K562 (cell line): ENCODE data around the gene SMCHD1. TPM values are rescaled to one million over a fixed set of nuclear protein-coding genes. Genes with fewer than 3 reads are reported as not detected.

Experiments
- ATAC-seq: fragments of 200-7000 bp; cut with Tn5 transposase; 3 replicates; pipeline ENCODE4 v1.9.1; 2020; ENCODE audit warnings: moderate library complexity
- BruUV-seq: library from RNA; stranded (reverse); fragments of 400-500 nt; replicated peaks from 2 replicates; lab custom pipeline; 2021; lab: Mats Ljungman, UMichigan
- CTCF ChIA-PET: fragments of 300-600 bp; formaldehyde crosslinking; extraction: SDS; loops from one replicate; lab custom pipeline; 2021; ENCODE audit warnings: low intra/inter-chr PET ratio; lab: Yijun Ruan, JAX
- POLR2A ChIA-PET: fragments of 300-600, 350-650 bp; sonication (Branson Sonifier 250); formaldehyde crosslinking; extraction: SDS; loops from one replicate; lab custom pipeline; 2021; ENCODE audit warnings: antibody characterized with exemption, inconsistent platforms; lab: Yijun Ruan, JAX
- DNase-seq, 4 experiments: peaks; one replicate each; pipeline versions ENCODE4 v3.0.0 to v3.0.0-alpha.2; 2011 to 2018; ENCODE audit warnings: low spot score in 3 of 4, mixed read lengths in 3 of 4; ENCODE audit errors: extremely low read depth in 1 of 4
- FAIRE-seq: peaks from 2 replicates; lab custom pipeline; 2011; peaks lifted over from hg19 to GRCh38; lab: Jason Lieb, UNC
- H2AFZ ChIP-seq: 2 replicates; pipeline ENCODE4 v1.6.0; 2011; ENCODE audit warnings: low read depth, low read length, control low read depth, inconsistent platforms
- H3K27ac ChIP-seq: fragments of 200-600 bp; 3 replicates; pipeline ENCODE4 v1.8.0; 2011; ENCODE audit warnings: low read depth, mild to moderate bottlenecking, control low read depth, inconsistent platforms, low read length, moderate library complexity, mixed read lengths; ENCODE audit errors: extremely low read depth
- H3K27me3 ChIP-seq, 2 experiments: fragments of 300-600 bp in 1 of 2; 2 replicates in 1 of 2; 3 replicates in 1 of 2; pipeline versions ENCODE4 v1.6.0 to v1.8.0; 2011; ENCODE audit warnings: inconsistent platforms in 2 of 2, low read length in 2 of 2, mild to moderate bottlenecking in 1 of 2, mixed read lengths in 1 of 2, moderate library complexity in 1 of 2; ENCODE audit not compliant: control insufficient read depth in 2 of 2, insufficient read depth in 2 of 2
- H3K36me3 ChIP-seq: fragments of 300-600 bp; 3 replicates; pipeline ENCODE4 v1.8.0; 2011; ENCODE audit warnings: mild to moderate bottlenecking, low read length, inconsistent platforms; ENCODE audit not compliant: control insufficient read depth, insufficient read depth
- H3K4me1 ChIP-seq, 2 experiments: fragments of 200-600 bp in 1 of 2; replicated peaks in 1 of 2; 2 replicates in 1 of 2; 3 replicates in 1 of 2; pipeline versions ENCODE4 v1.5.1 to v1.8.0; 2011; ENCODE audit warnings: inconsistent platforms in 2 of 2, low read length in 2 of 2, mild to moderate bottlenecking in 1 of 2, mixed read lengths in 1 of 2, moderate library complexity in 1 of 2; ENCODE audit not compliant: control insufficient read depth in 2 of 2, insufficient read depth in 2 of 2
- H3K4me2 ChIP-seq: 2 replicates; pipeline ENCODE4 v1.6.1; 2011; ENCODE audit warnings: low read length, control low read depth, inconsistent platforms, mixed read lengths; ENCODE audit not compliant: insufficient read depth
- H3K4me3 ChIP-seq: fragments of 200-600 bp; sonication (generic), shearing (Covaris generic); 2 replicates; pipeline ENCODE4 v1.5.1; 2016; ENCODE audit warnings: control low read depth, inconsistent platforms
- H3K79me2 ChIP-seq: fragments of 200-600 bp; 3 replicates; pipeline ENCODE4 v1.8.0; 2011; ENCODE audit warnings: low read length, inconsistent platforms; ENCODE audit not compliant: control insufficient read depth, insufficient read depth
- H3K9ac ChIP-seq, 2 experiments: 2 replicates each; pipeline versions ENCODE4 v1.6.0 to v1.6.1; 2011; ENCODE audit warnings: low read depth in 2 of 2, low read length in 2 of 2, control low read depth in 1 of 2, inconsistent platforms in 1 of 2, mild to moderate bottlenecking in 1 of 2, mixed read lengths in 1 of 2; ENCODE audit not compliant: insufficient read depth in 1 of 2
- H3K9me1 ChIP-seq: one replicate; pipeline ENCODE4 v1.6.0; 2011; ENCODE audit warnings: inconsistent platforms, mild to moderate bottlenecking, low read length, moderate library complexity; ENCODE audit not compliant: control insufficient read depth, insufficient read depth
- H3K9me3 ChIP-seq: replicated peaks from 2 replicates; pipeline ENCODE4 v1.5.1; 2011; ENCODE audit warnings: low read depth, low read length, inconsistent platforms; ENCODE audit not compliant: control insufficient read depth, insufficient read depth
- H4K20me1 ChIP-seq: replicated peaks from 2 replicates; pipeline ENCODE4 v1.6.1; 2011; ENCODE audit warnings: low read length, inconsistent platforms, mixed read lengths; ENCODE audit not compliant: control insufficient read depth, insufficient read depth
- FOXA1 ChIP-seq: fragments of 450-650 bp; IDR thresholded peaks from 2 replicates; pipeline ENCODE4 v1.6.1; 2016; ENCODE audit warnings: mild to moderate bottlenecking, borderline replicate concordance
- KLF10 ChIP-seq: fragments of 250-450 bp; sonication (Bioruptor Pico); IDR thresholded peaks from 2 replicates; pipeline ENCODE4 v1.6.1; 2021; ENCODE audit warnings: matching md5 sums
- RFX5 ChIP-seq: IDR thresholded peaks from 2 replicates; pipeline ENCODE4 v1.6.1; 2011; ENCODE audit warnings: low read depth, mild to moderate bottlenecking, improper control_type of control experiment, low read length
- SRSF7 ChIP-seq: fragments of 200-400 bp; formaldehyde crosslinking; optimal IDR thresholded peaks from 2 replicates; pipeline ENCODE3; 2017; ENCODE audit warnings: mild to moderate bottlenecking, low read depth, low read length
- ZNF75A ChIP-seq: fragments of 450-650 bp; formaldehyde crosslinking; IDR thresholded peaks from 2 replicates; pipeline ENCODE4 v1.4.0; 2020; ENCODE audit warnings: mild to moderate bottlenecking
- ZNF780A ChIP-seq: fragments of 250-450 bp; sonication (Bioruptor Pico); IDR thresholded peaks from 2 replicates; pipeline ENCODE4 v1.5.0; 2021; ENCODE audit warnings: mild to moderate bottlenecking
- WGBS: fragments of 100-300 bp; shearing (Covaris generic); methylation state at CpG from one replicate; pipeline ENCODE4 v1.1.6; 2016; ENCODE audit warnings: low coverage, mixed read lengths; ENCODE audit not compliant: insufficient coverage; ENCODE audit errors: missing lambda C conversion rate; 5-methylcytosine and 5-hydroxymethylcytosine counted together
- in situ Hi-C: fragments of 300-500 bp; cut with MboI; formaldehyde crosslinking; loops from 4 replicates; pipeline ENCODE4 v1.15.0; 2018; ENCODE audit warnings: inconsistent platforms, mixed read lengths
- intact Hi-C: fragments of 100-400 bp; cut with micrococcal nuclease; formaldehyde crosslinking; loops from 2 replicates; pipeline ENCODE4 v1.14.2; 2022
- polyA plus RNA-seq, 8 experiments: library from polyadenylated mRNA; depleted of rRNA in 4 of 8; stranded (reverse) in 5 of 8; unstranded in 3 of 8; fragments of >200 nt; fragmentation: Nextera tagmentation in 2 of 8; fragmentation: Illumina TruSeq in 1 of 8; extraction: Ambion mirVana in 2 of 8; extraction: Trizol in 1 of 8; gene quantifications; 2 replicates each; pipeline versions ENCODE4 v1.2.1 to v1.2.3, GENCODE V29; 2011 to 2014; ENCODE audit warnings: inconsistent platforms in 1 of 8, missing spikeins in 1 of 8
- total RNA-seq, 7 experiments: library from RNA; depleted of rRNA in 6 of 7; stranded (reverse); fragments of >200 nt in 6 of 7; fragmentation: Illumina TruSeq in 2 of 7; extraction: Trizol in 2 of 7; gene quantifications; 2 replicates each; pipeline versions ENCODE4 v1.2.1 to v1.2.3, GENCODE V29; 2011 to 2021; ENCODE audit warnings: low replicate concordance in 1 of 7
- TF ChIP-seq, protein P1 (sequence below): fragments of 450-650 bp; IDR thresholded peaks from 2 replicates; pipeline ENCODE4 v1.6.1; 2017; ENCODE audit warnings: mild to moderate bottlenecking, moderate library complexity
- TF ChIP-seq, protein P2 (sequence below), 2 experiments: fragments of 450-650 bp; IDR thresholded peaks; 2 replicates each; pipeline ENCODE4 v1.6.1; 2018; ENCODE audit warnings: mild to moderate bottlenecking in 2 of 2, low read depth in 1 of 2; ENCODE audit not compliant: partially characterized antibody in 2 of 2

The SMCHD1 gene
- total and polyA plus RNA-seq, 9 of the 15 experiments (the other 6 are each of a cell fraction or from before 2014, with no cell fraction given) = 6.3 to 144 (median 72.7) TPM

- Histone ChIP-seq H3K4me1 (no peaks in the 10 kb centered on the region), H3K27me3 (no peaks in the 10 kb centered on the region), H3K36me3 (peaks cover 88% of the 10 kb centered on the region), H3K9ac (no peak overlapping the region), H3K79me2 (peaks cover 42% of the 10 kb centered on the region), H3K9me1 (no peaks in the 10 kb centered on the region), H3K27ac (no peak overlapping the region), H3K4me2 (no peak overlapping the region), H3K9me3 (no peaks in the 10 kb centered on the region), H3K4me3 (no peak overlapping the region), H4K20me1 (no peaks in the 10 kb centered on the region), H2AFZ (no peak overlapping the region)
- ChIA-PET CTCF (interaction anchor here (0.7 kb wide), 1 partner anchor 1865 kb away, joined by 3 read pairs; no protein-coding TSS in a partner anchor), POLR2A (interaction anchor here (0.6 to 0.7 kb wide), 2 partner anchors 12 to 192 kb away, joined by 3 read pairs; no protein-coding TSS in a partner anchor)
- DNase-seq = no peak
- no peak for FAIRE-seq
- no peak for ATAC-seq
- intact Hi-C loops = no loop called here
- BruUV-seq = no TSS peak
- TF ChIP-seq, protein P1, sequence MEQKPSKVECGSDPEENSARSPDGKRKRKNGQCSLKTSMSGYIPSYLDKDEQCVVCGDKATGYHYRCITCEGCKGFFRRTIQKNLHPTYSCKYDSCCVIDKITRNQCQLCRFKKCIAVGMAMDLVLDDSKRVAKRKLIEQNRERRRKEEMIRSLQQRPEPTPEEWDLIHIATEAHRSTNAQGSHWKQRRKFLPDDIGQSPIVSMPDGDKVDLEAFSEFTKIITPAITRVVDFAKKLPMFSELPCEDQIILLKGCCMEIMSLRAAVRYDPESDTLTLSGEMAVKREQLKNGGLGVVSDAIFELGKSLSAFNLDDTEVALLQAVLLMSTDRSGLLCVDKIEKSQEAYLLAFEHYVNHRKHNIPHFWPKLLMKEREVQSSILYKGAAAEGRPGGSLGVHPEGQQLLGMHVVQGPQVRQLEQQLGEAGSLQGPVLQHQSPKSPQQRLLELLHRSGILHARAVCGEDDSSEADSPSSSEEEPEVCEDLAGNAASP = no peak
- no peak for TF ChIP-seq ZNF75A (CRISPR knock-in tag)
- TF ChIP-seq RFX5 = no peak
- TF ChIP-seq SRSF7 = no peak
- TF ChIP-seq ZNF780A (CRISPR knock-in tag) = no peak
- no peak for TF ChIP-seq KLF10
- TF ChIP-seq FOXA1 = no peak
- TF ChIP-seq, protein P2, sequence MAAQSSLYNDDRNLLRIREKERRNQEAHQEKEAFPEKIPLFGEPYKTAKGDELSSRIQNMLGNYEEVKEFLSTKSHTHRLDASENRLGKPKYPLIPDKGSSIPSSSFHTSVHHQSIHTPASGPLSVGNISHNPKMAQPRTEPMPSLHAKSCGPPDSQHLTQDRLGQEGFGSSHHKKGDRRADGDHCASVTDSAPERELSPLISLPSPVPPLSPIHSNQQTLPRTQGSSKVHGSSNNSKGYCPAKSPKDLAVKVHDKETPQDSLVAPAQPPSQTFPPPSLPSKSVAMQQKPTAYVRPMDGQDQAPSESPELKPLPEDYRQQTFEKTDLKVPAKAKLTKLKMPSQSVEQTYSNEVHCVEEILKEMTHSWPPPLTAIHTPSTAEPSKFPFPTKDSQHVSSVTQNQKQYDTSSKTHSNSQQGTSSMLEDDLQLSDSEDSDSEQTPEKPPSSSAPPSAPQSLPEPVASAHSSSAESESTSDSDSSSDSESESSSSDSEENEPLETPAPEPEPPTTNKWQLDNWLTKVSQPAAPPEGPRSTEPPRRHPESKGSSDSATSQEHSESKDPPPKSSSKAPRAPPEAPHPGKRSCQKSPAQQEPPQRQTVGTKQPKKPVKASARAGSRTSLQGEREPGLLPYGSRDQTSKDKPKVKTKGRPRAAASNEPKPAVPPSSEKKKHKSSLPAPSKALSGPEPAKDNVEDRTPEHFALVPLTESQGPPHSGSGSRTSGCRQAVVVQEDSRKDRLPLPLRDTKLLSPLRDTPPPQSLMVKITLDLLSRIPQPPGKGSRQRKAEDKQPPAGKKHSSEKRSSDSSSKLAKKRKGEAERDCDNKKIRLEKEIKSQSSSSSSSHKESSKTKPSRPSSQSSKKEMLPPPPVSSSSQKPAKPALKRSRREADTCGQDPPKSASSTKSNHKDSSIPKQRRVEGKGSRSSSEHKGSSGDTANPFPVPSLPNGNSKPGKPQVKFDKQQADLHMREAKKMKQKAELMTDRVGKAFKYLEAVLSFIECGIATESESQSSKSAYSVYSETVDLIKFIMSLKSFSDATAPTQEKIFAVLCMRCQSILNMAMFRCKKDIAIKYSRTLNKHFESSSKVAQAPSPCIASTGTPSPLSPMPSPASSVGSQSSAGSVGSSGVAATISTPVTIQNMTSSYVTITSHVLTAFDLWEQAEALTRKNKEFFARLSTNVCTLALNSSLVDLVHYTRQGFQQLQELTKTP (IDR thresholded peaks at IDR 0.05; ENCODE audit: low read depth in 1 of 2, partially characterized antibody in 2 of 2) = no peak
- in situ Hi-C loops = no loop called here
- 93% methylated on average over 3 of the region's 3 CpGs for WGBS
Observed at GRCh38 chr18:2715990-2716389, 60.5 kb downstream of the SMCHD1 start.
